Neural cell (in vitro differentiated cells): ENCODE data around the gene GLO1.

Experiments used
- POLR2AphosphoS5 ChIP-seq: IDR thresholded peaks from 2 replicates; pipeline ENCODE4 v1.6.1; 2012
- SMC3 ChIP-seq: fragments of 450-650 bp; conservative IDR thresholded peaks from 2 replicates; pipeline ENCODE4 v1.6.1; 2014; ENCODE audit warnings: antibody characterized with exemption, mild to moderate bottlenecking, moderate library complexity; ENCODE audit not compliant: poor library complexity
- TAF1 ChIP-seq: IDR thresholded peaks from 2 replicates; pipeline ENCODE4 v1.6.1; 2012; ENCODE audit warnings: low read depth
- TF ChIP-seq, protein P1 (sequence below): fragments of 450-650 bp; IDR thresholded peaks from 2 replicates; pipeline ENCODE4 v1.5.1; 2014; ENCODE audit warnings: antibody characterized with exemption, mild to moderate bottlenecking, moderate library complexity; ENCODE audit not compliant: poor library complexity, severe bottlenecking

DNA sequence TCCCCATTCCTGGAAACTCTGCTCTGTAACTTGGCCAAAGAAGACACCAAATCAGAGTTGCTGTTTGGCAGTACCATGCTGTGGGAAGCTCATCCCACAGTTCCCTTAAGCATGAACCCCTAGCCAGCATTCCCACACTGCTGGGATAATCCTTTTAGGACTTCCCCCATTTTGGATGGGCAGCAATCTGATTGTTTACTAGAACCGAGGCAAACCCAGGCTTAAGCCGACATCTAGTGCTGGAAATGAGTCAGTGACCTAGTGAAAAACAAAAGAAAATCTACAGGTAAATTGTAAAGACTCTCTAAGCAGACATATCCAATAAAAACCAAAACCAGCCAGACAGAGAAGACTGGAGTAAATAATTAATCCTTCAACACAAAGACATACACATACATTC is 17.4 kb upstream of the GLO1 start:
- TF ChIP-seq, protein P1, sequence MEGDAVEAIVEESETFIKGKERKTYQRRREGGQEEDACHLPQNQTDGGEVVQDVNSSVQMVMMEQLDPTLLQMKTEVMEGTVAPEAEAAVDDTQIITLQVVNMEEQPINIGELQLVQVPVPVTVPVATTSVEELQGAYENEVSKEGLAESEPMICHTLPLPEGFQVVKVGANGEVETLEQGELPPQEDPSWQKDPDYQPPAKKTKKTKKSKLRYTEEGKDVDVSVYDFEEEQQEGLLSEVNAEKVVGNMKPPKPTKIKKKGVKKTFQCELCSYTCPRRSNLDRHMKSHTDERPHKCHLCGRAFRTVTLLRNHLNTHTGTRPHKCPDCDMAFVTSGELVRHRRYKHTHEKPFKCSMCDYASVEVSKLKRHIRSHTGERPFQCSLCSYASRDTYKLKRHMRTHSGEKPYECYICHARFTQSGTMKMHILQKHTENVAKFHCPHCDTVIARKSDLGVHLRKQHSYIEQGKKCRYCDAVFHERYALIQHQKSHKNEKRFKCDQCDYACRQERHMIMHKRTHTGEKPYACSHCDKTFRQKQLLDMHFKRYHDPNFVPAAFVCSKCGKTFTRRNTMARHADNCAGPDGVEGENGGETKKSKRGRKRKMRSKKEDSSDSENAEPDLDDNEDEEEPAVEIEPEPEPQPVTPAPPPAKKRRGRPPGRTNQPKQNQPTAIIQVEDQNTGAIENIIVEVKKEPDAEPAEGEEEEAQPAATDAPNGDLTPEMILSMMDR = no peak
- TF ChIP-seq TAF1 (no peak), SMC3 (no peak), POLR2AphosphoS5 (no peak)
